IMR-90 (cell line): ENCODE results near the gene KRT86.
"Not testable (repeated sequence)": the region's sequence is repeated elsewhere in the genome, so short reads cannot be mapped to it uniquely, and the experiment has no call there.

ENCODE experiments used
- CEBPB ChIP-seq: IDR thresholded peaks from 2 replicates; pipeline ENCODE4 v1.6.1; 2012; ENCODE audit warnings: low read depth, low read length, improper control_type of control experiment
- MAFK ChIP-seq: IDR thresholded peaks from 2 replicates; pipeline ENCODE4 v1.6.1; 2012; ENCODE audit warnings: low read depth, low read length, improper control_type of control experiment
- MXI1 ChIP-seq: IDR thresholded peaks from 2 replicates; pipeline ENCODE4 v1.6.1; 2012; ENCODE audit warnings: low read depth, mild to moderate bottlenecking, low read length, moderate library complexity, borderline replicate concordance
- NFE2L2 ChIP-seq: fragments of 150-350 bp; IDR thresholded peaks from 2 replicates; pipeline ENCODE4 v1.6.1; 2016; ENCODE audit warnings: low read depth, mild to moderate bottlenecking, low read length
- POLR2A ChIP-seq: IDR thresholded peaks from 2 replicates; pipeline ENCODE4 v1.6.1; 2012; ENCODE audit warnings: mild to moderate bottlenecking, low read depth, low read length
- RAD21 ChIP-seq: IDR thresholded peaks from 2 replicates; pipeline ENCODE4 v1.6.1; 2012; ENCODE audit warnings: low read length, improper control_type of control experiment
- RCOR1 ChIP-seq: IDR thresholded peaks from 2 replicates; pipeline ENCODE4 v1.6.1; 2012; ENCODE audit warnings: mild to moderate bottlenecking, low read length, improper control_type of control experiment; ENCODE audit not compliant: insufficient replicate concordance
- RFX5 ChIP-seq: IDR thresholded peaks from 2 replicates; pipeline ENCODE4 v1.8.0; 2012; ENCODE audit warnings: low read depth, mild to moderate bottlenecking, low read length, moderate library complexity
- USF2 ChIP-seq: fragments of 150-350 bp; IDR thresholded peaks from 2 replicates; pipeline ENCODE4 v1.6.1; 2017; ENCODE audit warnings: mild to moderate bottlenecking, antibody characterized with exemption, low read length, low read depth
- TF ChIP-seq, protein P1 (sequence below): conservative IDR thresholded peaks from 2 replicates; pipeline ENCODE4 v1.5.1; 2012; ENCODE audit warnings: mild to moderate bottlenecking, low read depth, low read length, improper control_type of control experiment
- TF ChIP-seq, protein P2 (sequence below): fragments of 150-350 bp; IDR thresholded peaks from 2 replicates; pipeline ENCODE4 v1.6.1; 2016; ENCODE audit warnings: low read depth, mild to moderate bottlenecking, low read length, moderate library complexity, borderline replicate concordance

DNA sequence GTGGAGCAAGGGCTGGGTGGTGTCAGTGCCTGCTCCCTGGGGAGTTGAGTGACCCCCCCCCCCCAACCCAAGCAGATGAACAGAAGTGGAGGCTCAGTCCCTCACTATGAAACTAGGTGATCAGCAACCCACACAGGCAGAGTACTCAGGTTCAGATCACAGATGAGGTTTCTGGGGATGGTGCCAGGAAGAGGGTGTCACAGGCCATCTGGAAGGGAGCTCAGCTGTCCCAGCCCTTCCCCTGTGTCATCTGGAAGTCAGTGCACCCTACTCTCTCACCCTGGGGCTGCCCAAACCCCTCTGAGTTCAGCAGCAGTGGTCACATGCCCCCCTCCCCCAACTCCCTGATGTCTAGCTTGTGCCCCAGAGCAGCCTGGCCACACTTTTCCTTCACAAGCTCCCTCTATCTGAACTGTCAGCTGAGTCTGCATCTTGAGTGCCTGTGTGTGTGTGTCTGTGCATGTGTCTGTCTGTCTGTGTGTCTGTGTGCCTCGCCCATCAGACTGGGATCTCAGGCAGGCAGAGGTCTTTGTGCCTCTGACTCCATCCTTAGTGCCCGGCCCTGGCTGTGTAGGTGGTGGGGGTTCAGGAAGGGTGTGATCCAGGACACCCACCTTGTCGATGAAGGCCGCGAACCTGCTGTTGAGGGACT is 16.2 kb downstream of the KRT86 start:
- TF ChIP-seq, protein P1, sequence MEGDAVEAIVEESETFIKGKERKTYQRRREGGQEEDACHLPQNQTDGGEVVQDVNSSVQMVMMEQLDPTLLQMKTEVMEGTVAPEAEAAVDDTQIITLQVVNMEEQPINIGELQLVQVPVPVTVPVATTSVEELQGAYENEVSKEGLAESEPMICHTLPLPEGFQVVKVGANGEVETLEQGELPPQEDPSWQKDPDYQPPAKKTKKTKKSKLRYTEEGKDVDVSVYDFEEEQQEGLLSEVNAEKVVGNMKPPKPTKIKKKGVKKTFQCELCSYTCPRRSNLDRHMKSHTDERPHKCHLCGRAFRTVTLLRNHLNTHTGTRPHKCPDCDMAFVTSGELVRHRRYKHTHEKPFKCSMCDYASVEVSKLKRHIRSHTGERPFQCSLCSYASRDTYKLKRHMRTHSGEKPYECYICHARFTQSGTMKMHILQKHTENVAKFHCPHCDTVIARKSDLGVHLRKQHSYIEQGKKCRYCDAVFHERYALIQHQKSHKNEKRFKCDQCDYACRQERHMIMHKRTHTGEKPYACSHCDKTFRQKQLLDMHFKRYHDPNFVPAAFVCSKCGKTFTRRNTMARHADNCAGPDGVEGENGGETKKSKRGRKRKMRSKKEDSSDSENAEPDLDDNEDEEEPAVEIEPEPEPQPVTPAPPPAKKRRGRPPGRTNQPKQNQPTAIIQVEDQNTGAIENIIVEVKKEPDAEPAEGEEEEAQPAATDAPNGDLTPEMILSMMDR, result not testable (repeated sequence)
- TF ChIP-seq USF2, MAFK, POLR2A, RFX5, CEBPB, MXI1, RCOR1, RAD21, NFE2L2: not testable (repeated sequence)
- TF ChIP-seq, protein P2, sequence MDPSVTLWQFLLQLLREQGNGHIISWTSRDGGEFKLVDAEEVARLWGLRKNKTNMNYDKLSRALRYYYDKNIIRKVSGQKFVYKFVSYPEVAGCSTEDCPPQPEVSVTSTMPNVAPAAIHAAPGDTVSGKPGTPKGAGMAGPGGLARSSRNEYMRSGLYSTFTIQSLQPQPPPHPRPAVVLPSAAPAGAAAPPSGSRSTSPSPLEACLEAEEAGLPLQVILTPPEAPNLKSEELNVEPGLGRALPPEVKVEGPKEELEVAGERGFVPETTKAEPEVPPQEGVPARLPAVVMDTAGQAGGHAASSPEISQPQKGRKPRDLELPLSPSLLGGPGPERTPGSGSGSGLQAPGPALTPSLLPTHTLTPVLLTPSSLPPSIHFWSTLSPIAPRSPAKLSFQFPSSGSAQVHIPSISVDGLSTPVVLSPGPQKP, result not testable (repeated sequence)
